ENCODE measurements around the gene CTNNA3.

CTNNA3 gene

DNA sequence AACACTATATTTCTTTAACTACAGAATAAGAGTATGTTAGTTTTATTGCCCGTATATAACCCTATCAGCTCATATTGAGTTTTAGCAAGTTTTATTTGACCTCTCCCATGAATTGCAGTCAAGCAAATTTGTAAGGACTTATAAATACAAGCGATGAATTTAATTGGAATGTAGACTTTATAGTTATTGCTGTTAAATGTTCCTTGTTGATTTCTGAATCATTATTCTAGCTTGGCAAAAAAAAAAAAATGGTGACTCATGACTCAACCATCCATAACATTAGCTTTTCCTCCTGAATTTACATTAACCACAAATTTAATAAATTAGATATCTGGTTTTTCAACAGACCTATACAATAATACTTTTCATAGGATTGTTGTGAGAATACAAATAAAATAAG is 1104.1 kb downstream of the CTNNA3 start:
- no peak for DNase-seq

DNA sequence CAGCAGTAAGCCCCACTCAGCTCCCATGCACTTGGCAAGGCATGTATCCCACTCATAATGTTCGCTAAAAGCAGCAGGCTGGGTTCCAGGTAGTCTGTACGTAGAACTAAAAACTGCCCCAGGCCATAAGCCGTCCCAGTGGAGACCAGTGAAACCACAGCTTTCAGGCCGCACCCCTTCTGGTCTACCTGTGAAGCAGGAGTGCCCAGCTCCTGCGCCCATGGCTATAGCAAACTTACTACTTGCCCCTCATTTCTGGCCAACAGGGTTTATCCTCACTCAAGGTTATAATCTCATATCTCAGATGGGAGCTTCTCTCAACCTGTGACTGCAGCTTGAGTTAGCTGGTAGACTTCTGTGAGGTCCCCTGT is 1108.3 kb downstream of the CTNNA3 start:
- DNase-seq: no peak

DNA sequence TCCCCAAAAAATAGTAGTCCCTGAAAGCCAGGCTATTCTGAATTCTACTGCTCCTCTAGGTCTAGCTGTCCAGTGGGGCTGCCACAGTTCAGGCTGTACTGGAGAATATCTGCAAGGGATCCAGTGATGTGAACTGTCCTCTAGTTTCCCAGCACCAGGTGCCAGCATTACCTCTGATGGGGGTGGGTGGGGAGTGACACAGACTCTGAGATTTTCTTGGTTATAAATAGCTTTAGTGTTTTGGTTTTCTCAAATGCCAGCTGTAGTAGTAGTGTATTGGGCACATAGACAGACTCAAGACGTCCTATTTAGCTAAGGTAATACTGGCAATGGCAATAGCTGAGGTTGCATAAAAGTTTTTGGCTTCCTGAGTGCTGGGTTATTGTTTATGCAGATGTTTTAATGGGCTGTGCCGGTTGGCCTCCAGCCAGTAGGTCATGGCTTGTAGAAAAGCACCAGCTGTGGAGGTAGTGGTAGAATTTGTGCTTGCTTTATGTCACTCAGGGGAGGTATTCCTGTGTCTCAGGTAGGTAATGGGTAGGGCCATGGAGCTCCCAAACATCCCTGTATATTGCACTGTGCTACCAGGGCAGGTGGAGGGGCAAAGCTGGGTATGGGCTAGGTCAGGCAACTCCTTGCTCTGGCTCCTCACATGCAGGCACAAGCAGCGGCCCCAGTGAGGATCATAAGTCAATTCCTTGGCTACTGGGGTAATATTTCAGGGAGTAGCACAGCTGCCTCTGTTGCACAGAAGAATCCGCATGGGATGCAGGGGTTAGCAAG is 1108.9 kb downstream of the CTNNA3 start:
- DNase-seq: no peak

DNA sequence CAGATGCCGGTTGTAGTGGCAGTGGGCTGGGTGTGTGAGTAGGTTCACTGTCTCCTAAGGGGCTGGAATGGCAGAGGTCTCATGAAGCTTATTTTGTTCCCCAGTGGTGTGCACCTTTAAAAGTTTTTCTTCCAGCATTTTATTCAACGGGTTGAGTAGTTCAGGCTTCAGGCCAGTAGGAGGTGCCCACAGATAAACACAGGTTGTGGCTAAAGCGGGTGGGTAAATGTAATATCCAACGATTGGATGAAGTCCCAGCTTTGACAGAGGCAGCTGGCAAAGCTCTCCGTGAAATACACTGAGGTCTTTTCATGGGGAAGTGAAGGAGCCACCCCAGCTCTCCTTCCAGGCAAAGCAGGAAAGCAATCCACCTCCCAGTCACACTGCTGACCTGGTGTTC is 1109.9 kb downstream of the CTNNA3 start:
- DNase-seq: peak; percentile 13

DNA sequence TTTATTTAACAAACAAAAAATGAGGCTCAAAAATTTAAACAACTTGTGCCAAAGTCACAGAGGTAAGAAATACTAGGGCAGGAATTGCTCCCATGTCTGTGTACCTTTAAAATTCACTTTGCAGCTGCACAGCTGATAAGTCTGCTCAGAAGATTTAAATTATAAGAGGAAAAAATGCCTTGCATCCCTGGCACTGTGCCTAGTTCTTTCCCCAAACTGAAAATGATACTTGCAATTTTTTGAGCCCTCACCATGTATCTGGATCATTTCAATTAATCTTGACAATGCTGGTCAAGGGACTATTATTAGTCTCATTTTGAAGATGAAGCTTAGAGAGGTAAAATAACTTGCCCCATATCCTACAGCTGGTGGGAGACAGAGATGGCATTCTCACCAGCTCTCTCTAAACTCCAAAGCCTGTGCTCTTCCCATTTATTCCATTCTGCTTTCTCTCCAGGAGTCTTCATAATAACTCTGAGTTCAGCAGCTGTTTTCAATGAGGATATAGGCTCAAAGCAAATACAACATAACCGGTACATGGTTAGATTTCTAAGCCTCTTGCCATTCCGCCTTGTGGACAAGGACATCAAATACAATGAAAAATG is 1120.6 kb downstream of the CTNNA3 start:
- no peak for DNase-seq

DNA sequence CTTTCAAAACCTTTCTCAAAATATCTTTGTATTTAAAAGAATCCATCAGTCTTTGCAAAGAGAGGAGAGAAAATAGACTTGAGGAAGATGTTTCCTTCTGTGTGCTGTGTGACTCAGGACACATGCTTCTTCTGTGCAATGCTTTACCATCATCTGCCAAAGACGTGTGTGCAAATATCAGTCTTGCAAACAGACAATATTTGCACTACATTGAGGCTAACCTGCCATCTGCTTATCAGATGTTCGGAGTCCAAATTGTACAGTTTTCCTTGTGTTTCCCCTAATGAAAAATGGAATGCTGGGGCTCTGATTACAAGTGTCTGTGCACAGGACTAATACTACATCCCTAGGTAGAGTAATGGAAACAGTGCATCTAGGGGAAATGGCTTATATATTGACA is 1123.3 kb downstream of the CTNNA3 start:
- no peak for DNase-seq

DNA sequence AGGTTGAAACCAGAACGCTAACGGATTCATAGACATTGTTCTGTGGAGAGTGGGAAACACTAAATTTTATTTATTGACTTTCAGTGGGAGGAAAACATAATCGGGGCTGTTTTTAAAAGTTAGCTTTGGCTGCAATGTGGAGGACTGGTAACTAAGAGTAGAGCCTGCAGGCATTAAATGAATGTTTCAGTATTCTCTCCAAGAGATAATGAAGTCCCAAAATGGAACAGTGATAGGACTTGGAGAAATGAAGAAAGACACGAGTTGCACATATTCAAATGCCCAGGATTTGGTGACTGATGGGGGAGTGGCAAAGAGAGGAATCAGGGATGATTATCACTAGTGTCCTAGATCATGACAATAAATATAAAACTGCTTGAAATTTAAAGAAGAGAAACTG is 1130.0 kb downstream of the CTNNA3 start:
- no peak for DNase-seq

- no peak for DNase-seq
These were observed 1131.7 kb downstream of the CTNNA3 start for GRCh38 chr10:66564287-66564686.

- no peak for DNase-seq
These were observed 1140.9 kb downstream of the CTNNA3 start for GRCh38 chr10:66555061-66555460.

DNA sequence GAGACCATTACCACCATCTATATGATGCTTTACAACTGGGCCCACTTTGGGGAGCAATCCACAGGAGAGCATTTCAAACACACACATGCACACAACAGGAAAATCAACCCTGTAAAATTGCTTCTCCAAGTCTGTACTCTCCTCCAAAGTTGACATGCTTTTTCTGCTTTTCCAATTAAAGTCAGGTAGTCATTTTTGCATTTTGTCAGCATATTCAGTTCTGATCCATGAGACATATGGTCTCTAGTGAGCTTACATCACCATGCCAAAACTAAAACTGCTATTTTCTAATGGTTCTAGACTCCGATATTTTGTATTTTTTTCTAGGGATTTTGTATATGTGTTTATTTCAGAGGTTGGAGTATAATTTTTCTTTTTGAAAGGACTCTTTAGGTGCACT is 1143.7 kb downstream of the CTNNA3 start:
- no peak for DNase-seq

DNA sequence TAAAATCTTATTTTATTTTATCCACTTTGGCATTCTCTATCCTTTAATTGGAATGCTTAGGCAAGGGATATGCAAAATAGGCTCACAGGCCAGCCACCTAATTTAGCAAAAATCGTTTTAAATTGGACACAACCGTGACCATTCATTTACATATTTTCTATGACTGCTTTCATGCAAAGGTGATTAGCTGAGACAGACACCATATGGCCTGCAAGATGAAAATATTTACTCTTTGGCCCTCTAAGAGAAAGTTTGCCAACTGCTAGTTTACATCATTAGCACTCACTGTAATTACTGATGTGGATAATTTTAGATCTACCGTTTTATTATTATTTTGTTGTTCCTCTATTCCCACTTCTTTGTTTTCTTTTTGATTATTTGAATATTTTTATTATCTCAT is 1145.6 kb downstream of the CTNNA3 start:
- DNase-seq: no peak

- no peak for DNase-seq
These were observed 1157.1 kb downstream of the CTNNA3 start for GRCh38 chr10:66538908-66539307.

DNA sequence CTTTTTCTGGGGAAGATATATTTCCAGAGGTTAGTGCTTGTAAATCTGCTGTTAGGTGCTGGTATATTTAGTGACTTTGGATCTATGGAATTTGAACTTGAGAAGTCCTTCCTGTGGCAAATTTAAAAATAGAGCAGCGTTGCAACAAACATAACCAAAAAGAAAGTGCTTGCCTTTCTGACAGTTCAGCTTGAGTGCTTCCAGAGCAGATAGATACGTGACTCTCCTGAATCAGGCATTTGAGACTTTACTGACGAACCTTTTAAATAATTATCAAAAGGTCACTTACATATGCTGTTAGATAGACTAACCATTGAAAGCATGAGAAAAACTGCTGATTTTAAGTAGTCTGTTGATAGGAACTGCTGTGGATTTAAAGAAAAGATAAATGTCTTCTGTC is 1157.6 kb downstream of the CTNNA3 start:
- peak; percentile 22 for DNase-seq

DNA sequence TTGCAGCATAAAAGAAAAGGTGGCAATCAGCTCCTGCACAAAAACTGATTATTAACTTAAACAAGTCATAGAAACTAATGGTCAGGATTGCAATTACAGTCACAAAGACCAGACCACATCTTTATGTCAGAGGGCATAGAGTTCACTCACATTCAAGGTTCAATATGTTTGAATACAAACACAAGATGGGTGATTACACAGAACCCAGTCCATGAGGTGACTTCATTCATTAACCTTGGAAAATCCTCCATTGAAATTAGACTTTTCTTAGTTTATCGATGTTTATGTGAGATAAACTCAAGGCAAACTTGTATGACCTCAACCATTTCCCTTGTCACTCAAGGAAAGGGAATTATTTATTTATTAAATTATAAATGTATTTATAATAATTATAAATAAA is 1158.8 kb downstream of the CTNNA3 start:
- no peak for DNase-seq

DNA sequence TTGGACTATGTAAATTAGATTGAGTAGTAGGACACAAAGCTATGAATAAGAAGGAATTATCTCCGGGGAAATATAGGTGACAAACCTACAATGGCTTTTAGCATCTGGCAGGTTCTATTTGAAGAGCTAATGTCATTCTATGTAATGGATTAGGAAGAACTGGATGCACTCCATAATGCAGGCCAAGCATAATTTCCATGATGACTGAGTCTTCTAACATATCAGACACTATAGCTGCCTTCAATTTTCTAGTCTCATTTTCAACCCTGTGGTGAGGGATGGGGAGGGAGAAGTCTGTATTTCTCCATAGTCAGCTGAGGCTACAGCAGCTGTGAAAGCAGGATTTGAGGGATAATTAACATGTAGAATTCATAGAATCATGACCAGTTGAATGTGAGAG is 1160.6 kb downstream of the CTNNA3 start:
- no peak for DNase-seq

- DNase-seq: no peak
These were observed 1161.1 kb downstream of the CTNNA3 start for GRCh38 chr10:66534866-66535265.

- no peak for DNase-seq
These were observed 1174.5 kb downstream of the CTNNA3 start for GRCh38 chr10:66521506-66521905.

GRCh38 chr10:66519616-66520015 is 1176.4 kb downstream of the CTNNA3 start:
- DNase-seq: no peak

DNA sequence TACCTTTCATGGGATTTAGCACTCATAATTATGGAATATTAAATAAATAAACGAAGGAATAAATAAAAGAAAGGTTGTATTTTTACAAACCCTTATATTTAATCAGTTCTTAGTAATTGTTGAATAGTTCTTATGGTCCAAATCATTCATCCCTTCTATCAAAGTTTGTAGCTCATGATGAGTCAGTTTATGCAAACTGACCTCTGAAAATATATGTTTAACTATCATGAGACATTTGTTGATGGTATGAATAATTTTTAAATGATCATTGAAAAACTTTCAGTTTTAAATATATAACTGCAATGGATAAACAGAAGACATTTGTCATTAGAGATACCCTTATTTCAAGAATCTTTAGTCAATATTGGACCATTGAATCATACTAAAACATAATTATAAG is 1181.3 kb downstream of the CTNNA3 start:
- DNase-seq: no peak

GRCh38 chr10:66513504-66513903 is 1182.5 kb downstream of the CTNNA3 start:
- DNase-seq: no peak

- no peak for DNase-seq
These were observed 1190.9 kb downstream of the CTNNA3 start for GRCh38 chr10:66505003-66505657.

GRCh38 chr10:66501356-66501755 is 1194.6 kb downstream of the CTNNA3 start:
- DNase-seq: no peak

GRCh38 chr10:66483966-66484365 is 1212.0 kb downstream of the CTNNA3 start:
- no peak for DNase-seq

DNA sequence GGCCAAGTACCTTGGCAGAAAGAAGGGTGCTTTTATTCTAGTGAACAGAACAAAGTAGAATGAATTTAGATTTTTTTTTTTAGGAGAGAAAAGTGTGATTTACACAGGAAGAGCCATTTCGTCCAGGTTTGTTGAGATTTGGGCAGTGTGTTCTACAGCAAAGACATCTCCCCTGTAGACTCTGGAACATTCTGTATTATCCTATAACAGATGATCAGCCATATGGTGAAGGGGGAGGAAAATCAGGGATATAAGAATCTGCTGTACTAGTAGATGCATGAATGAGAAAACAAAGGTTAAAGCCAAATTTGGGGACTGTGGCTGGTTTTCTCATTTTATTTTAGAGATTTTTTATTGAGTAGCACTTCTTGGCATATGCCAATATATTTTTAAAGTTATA is 1223.8 kb downstream of the CTNNA3 start:
- DNase-seq: no peak

Data from OCI-M1 (cell line).